Raji (cell line): ENCODE data around the gene GRIA1.

Experiments used
- POLR2A ChIP-seq: IDR thresholded peaks from 2 replicates; pipeline ENCODE4 v1.6.1; 2011; ENCODE audit warnings: low read depth, low read length, control low read depth; ENCODE audit not compliant: insufficient read depth

The GRIA1 gene

DNA sequence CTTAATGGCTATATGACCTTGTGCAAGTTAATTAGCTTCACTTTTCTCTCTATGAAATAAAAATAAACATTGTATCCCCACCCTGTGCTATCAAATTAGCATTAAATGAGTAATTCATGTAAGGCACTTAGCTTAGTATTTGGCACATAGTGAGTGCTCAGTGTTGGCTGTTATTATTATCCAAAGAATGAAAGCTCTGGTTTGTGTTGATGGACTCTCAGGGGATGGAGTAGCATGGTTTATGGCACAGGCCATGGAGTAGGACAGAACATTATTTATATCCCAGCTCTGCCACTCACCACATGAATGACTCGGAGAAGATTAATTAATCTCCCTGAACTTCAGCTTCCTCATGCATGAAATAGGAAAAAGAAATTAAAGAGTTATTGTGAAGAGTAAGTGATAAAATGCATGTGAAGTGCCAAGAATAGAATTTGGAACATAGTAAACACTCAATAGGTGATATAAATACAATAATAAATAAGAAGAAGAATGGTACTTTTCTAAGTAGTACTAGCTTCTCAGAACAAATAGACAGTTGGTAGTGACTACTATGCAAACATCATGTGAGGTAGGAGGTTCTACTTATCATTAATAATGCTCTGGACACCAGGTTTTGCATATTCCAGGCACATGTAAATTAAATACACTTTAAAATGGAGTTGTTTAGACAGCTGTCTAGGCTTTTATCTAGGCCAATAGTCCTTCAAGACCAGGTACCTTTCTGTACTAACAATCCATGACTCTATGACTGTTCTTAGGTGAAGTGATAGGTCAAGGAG lies 146.4 kb downstream of the GRIA1 start:
- TF ChIP-seq POLR2A: no peak

GRCh38 chr5:153640293-153640692 lies 149.8 kb downstream of the GRIA1 start:
- TF ChIP-seq POLR2A: no peak

- no peak for TF ChIP-seq POLR2A
These were observed 150.8 kb downstream of the GRIA1 start for GRCh38 chr5:153641183-153641688.

DNA sequence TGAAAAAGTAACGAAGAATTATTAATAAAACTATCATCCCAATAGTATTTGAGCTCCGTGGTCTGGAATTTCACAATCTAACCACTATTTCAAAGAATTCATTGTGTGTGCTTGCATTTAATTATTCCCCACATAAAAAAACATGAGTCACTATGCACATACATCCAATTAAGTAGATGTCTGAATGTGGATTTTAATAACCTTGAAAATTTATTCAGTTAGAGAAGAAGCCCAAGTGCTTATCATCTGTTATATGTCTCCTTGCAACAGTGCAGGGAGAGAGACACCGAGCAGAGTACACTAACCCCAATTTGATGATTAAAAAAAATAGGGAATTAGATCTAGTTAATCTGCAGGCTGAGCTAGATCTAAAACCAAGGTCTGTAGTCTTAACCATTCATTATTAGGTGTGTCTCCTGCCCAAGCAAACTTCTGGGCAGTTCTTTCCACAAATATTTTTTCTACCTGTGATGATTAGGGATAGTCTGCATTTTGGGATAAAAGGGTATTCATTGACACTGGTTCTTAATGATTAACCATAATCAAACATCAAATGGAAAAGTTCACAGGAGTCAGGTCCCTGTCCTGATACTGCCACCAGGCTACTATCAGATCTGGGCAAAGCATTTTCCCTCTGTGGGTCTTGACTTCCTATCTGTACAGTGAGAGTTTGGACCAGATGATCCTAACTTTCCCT lies 164.2 kb downstream of the GRIA1 start:
- no peak for TF ChIP-seq POLR2A

- no peak for TF ChIP-seq POLR2A
These were observed 164.7 kb downstream of the GRIA1 start for GRCh38 chr5:153655201-153655510.

- no peak for TF ChIP-seq POLR2A
These were observed 167.7 kb downstream of the GRIA1 start for GRCh38 chr5:153658149-153658548.

DNA sequence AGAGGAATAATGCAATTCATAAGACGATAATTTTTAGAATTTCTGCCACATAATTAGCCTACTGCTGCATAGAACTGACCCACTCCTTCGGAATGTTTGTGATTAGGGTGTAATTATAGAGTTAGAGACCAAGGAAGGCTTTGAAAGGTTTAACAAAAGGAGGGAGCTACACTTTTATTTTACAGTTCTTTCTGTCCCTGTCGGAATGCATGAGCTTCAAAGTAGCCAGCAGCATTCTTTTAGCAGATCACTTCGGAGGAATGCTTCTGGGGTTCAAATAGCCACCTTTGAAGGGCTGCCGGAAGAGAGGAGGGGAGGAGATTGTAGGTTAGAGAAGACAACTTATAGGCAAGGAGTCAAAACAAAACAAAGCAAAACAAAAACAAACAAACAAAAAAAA lies 168.1 kb downstream of the GRIA1 start:
- no peak for TF ChIP-seq POLR2A

GRCh38 chr5:153659039-153659736 lies 168.7 kb downstream of the GRIA1 start:
- TF ChIP-seq POLR2A: no peak

DNA sequence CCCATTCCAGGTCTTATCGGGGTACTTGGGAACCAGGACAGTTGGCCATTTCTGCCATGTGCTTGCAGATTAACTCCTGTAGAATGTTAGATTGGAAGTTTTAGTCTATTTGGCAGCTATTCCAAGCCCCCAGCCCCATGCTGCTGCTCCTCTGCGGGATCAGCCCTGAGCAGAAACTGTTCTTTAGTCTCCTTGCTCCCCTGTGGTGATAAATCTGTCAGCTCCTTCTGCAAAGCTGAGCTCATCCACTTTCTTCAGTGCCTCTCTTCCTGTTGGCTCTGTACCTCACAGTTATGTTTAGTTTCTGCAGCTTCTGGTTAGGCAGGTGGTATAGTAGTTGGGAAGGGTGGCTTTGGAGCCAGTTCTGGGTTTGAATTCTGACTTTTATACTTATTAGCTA lies 170.4 kb downstream of the GRIA1 start:
- TF ChIP-seq POLR2A: no peak

DNA sequence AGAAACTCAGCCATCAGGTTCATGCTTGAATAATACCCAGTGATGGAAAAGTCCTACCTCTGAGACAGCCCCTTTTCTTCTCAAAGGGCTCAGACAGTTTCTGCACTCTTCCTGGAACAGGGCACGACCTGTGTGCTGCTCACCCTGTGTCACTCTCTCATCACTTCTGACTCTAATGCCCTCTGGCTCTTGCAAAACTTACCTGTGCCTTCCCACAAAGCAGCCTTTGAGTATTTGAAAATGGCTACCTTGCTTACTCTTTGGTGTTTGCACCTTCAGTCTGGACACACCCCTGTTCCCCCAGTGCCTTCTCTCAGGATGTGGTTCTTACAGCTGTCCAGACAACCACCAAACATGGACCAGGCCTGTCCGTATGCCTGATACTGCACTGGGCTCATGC lies 171.4 kb downstream of the GRIA1 start:
- no peak for TF ChIP-seq POLR2A

DNA sequence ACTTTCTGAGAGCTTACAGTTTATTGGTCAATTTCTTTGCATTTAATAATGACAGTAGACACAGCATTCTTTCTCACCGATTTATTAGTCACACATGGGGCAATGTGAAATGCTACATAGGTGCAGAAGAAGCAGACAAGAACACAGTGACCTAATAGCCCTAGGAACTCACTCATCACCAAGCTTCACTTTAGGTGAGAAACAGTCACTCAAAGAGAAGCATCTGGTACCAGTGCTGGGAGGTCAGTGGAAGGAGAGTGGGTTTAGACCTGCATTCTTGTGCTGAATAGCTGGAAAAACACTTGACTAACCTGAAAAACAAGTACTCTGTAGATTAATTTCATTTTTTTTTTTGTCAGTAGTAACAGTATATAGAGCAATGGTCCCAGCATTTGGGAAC lies 179.6 kb downstream of the GRIA1 start:
- no peak for TF ChIP-seq POLR2A

DNA sequence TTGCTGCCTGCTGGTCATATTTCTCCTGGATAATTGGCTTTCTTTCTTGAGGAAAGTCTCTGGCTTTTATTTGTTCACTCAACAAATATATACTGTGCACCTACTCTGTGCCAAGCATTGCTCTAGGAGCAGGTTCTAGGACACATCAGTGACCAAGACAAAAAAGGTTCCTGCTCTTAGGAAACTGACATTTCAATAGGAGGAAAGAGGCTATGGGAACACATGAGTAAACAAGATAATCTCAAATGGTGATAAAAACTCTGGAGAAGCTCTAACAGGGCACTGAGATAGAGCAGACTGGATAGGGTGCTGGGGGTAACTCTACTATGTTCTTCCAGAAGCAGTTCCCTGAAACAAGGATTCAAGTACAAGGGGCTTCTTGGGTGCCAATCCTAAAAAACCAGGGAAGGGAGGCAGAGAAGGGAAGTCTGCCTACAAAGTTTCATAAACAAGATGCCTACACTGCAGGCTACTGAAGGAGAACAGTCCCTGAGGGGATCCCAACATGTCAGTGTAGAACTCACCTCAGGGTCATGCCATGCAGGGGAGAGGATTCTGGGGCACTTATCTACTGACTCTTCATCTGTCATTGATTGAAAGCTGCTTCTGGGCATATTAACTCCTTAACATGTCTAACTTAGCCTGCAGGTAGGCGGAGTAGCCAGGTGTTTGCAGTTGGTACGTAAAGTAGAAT lies 181.3 kb downstream of the GRIA1 start:
- no peak for TF ChIP-seq POLR2A

- TF ChIP-seq POLR2A: no peak
These were observed 182.0 kb downstream of the GRIA1 start for GRCh38 chr5:153672347-153673090.

DNA sequence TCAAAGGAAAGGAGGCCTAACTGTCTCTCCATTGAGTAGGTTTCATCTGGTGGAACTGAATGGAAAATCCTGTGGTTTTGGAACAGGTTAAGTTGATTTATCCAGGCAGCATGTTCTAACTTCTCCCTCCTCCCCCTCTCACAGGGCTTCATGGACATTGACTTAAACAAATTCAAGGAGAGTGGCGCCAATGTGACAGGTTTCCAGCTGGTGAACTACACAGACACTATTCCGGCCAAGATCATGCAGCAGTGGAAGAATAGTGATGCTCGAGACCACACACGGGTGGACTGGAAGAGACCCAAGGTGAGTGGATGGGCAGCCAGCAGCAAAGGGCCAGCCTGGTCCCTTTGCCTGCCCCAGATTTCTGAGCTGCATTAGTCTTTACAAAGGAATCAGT lies 183.9 kb downstream of the GRIA1 start:
- TF ChIP-seq POLR2A: no peak

- no peak for TF ChIP-seq POLR2A
These were observed 185.9 kb downstream of the GRIA1 start for GRCh38 chr5:153676406-153676805.
